Measurements from ENCODE around the gene ELMO1. TPM values are rescaled to one million over a fixed set of nuclear protein-coding genes. Genes with fewer than 3 reads are reported as not detected.

The ELMO1 gene
- total RNA-seq, 1 experiment from 2014 or later, result 1.1 TPM

DNA sequence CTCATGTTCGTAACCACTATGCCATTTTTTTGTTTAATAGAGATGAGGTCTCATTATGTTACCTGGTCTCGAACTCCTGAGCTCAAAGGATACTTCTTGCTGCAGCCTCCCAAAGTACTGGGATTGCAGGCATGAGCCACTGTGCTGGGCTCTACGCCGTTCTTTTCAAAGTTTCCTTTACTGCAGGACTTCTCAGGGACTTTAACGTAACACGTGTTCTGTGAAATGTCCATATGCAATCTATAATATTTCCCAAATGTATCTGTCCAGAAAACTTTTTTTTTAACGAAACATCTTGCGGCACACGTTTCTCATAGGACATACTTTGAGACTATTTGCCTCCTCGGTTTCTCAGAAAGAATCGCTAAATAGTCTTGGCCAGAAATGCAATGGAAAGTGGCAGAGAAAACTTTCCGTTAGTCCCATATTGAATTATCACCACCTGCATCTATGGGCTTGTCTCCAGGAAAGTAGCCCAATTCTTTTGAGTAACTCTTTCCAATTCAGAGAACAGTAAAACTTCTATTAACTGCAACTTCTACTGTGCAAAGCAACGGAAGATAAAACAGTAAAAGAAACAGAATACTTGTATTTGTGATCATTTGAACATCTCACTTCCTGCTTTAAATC lies 96.3 kb downstream of the ELMO1 start:
- no peaks in the 10 kb centered on the region for H3K9me3 ChIP-seq (ENCODE audit: control insufficient read depth in 1 of 2, insufficient read depth in 1 of 2, low read depth in 1 of 2, low read length in 2 of 2)
- CTCF ChIA-PET, result interaction anchor here (0.8 to 2.9 kb wide), 4 partner anchors 13 to 118 kb away, joined by 3 to 22 read pairs (median 4); no protein-coding TSS in a partner anchor
- ATAC-seq, result no peak

More for the DNA sequence above, 96.3 kb downstream of the ELMO1 start:
- intact Hi-C loops (cut with micrococcal nuclease), result loop anchor here (2.0 kb wide), 1 partner anchor 142 kb away; no protein-coding TSS in a partner anchor
- no peaks in the 10 kb centered on the region for H3K4me1 ChIP-seq (ENCODE audit: control insufficient read depth in 1 of 2, insufficient read depth in 2 of 2, low read length in 2 of 2)
- no peaks in the 10 kb centered on the region for H3K9me2 ChIP-seq (ENCODE audit: insufficient read depth)
- no peaks in the 10 kb centered on the region for H4K20me1 ChIP-seq (ENCODE audit: insufficient read depth)
- H3K79me2 ChIP-seq (ENCODE audit: insufficient read depth, low read length), result no peaks in the 10 kb centered on the region
- no peak overlapping the region for H2AFZ ChIP-seq (ENCODE audit: low read depth, low read length, poor library complexity, severe bottlenecking)
- ChIA-PET RAD21 (ENCODE audit: low non-redundant PET in 1 of 2, low total read pairs in 2 of 2, uncharacterized antibody in 2 of 2, unreplicated experiment in 2 of 2) (no interaction called here), POLR2A (no interaction called here)
- no peak for DNase-seq (ENCODE audit: low read depth, low spot score)
- H3K27me3 ChIP-seq (ENCODE audit: insufficient read depth, low read length), result peaks cover 12% of the 10 kb centered on the region; the same call in 1 of the 2 replicates
- no peak overlapping the region for H3K9ac ChIP-seq (ENCODE audit: low read length)
- no TSS peak for BruUV-seq (replicated peaks)
- H3K4me3 ChIP-seq (replicated peaks in 1 of 2; ENCODE audit: low read depth in 1 of 2, low read length in 2 of 2), result no peak overlapping the region
- no peaks in the 10 kb centered on the region for H3K36me3 ChIP-seq (ENCODE audit: control insufficient read depth in 1 of 2, insufficient read depth in 2 of 2, low read length in 2 of 2)
- H3K27ac ChIP-seq (ENCODE audit: low read depth, low read length), result no peak overlapping the region
- TF ChIP-seq JUND (IDR thresholded peaks at IDR 0.05), result no peak
- TF ChIP-seq, protein P1, sequence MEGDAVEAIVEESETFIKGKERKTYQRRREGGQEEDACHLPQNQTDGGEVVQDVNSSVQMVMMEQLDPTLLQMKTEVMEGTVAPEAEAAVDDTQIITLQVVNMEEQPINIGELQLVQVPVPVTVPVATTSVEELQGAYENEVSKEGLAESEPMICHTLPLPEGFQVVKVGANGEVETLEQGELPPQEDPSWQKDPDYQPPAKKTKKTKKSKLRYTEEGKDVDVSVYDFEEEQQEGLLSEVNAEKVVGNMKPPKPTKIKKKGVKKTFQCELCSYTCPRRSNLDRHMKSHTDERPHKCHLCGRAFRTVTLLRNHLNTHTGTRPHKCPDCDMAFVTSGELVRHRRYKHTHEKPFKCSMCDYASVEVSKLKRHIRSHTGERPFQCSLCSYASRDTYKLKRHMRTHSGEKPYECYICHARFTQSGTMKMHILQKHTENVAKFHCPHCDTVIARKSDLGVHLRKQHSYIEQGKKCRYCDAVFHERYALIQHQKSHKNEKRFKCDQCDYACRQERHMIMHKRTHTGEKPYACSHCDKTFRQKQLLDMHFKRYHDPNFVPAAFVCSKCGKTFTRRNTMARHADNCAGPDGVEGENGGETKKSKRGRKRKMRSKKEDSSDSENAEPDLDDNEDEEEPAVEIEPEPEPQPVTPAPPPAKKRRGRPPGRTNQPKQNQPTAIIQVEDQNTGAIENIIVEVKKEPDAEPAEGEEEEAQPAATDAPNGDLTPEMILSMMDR (IDR thresholded peaks at IDR 0.05 in 2 of 3, conservative IDR thresholded peaks at IDR 0.05 in 1 of 3; ENCODE audit: borderline replicate concordance in 1 of 3, insufficient read depth in 1 of 3, low read depth in 2 of 3, low read length in 2 of 3), result no peak
- TF ChIP-seq POLR2A (IDR thresholded peaks at IDR 0.05; ENCODE audit: borderline replicate concordance, extremely low read depth, insufficient read depth, insufficient read length), result no peak
- TF ChIP-seq, protein P2, sequence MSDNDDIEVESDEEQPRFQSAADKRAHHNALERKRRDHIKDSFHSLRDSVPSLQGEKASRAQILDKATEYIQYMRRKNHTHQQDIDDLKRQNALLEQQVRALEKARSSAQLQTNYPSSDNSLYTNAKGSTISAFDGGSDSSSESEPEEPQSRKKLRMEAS (IDR thresholded peaks at IDR 0.05), result no peak
- TF ChIP-seq CEBPB (IDR thresholded peaks at IDR 0.05; ENCODE audit: low read depth), result no peak
- no peak for TF ChIP-seq EGR1 (IDR thresholded peaks at IDR 0.05; ENCODE audit: low read depth)
- no peak for TF ChIP-seq SIN3A (IDR thresholded peaks at IDR 0.05; ENCODE audit: low read depth)
- TF ChIP-seq, protein P3, sequence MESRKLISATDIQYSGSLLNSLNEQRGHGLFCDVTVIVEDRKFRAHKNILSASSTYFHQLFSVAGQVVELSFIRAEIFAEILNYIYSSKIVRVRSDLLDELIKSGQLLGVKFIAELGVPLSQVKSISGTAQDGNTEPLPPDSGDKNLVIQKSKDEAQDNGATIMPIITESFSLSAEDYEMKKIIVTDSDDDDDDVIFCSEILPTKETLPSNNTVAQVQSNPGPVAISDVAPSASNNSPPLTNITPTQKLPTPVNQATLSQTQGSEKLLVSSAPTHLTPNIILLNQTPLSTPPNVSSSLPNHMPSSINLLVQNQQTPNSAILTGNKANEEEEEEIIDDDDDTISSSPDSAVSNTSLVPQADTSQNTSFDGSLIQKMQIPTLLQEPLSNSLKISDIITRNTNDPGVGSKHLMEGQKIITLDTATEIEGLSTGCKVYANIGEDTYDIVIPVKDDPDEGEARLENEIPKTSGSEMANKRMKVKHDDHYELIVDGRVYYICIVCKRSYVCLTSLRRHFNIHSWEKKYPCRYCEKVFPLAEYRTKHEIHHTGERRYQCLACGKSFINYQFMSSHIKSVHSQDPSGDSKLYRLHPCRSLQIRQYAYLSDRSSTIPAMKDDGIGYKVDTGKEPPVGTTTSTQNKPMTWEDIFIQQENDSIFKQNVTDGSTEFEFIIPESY (IDR thresholded peaks at IDR 0.05; ENCODE audit: extremely low read depth, insufficient replicate concordance, low read length), result no peak
- no peak for TF ChIP-seq RAD21 (IDR thresholded peaks at IDR 0.05; ENCODE audit: low read depth)
- TF ChIP-seq ELF1 (IDR thresholded peaks at IDR 0.05; ENCODE audit: borderline replicate concordance, low read depth), result no peak
- no peak for TF ChIP-seq EZH2 (IDR thresholded peaks at IDR 0.05)
- no peak for TF ChIP-seq ZFX (IDR thresholded peaks at IDR 0.05)
- no peak for TF ChIP-seq SP1 (IDR thresholded peaks at IDR 0.05; ENCODE audit: low read depth)
- H3K4me2 ChIP-seq (ENCODE audit: low read length), result no peak overlapping the region
